Measurements from ENCODE around the gene THOC1. TPM values are rescaled to one million over a fixed set of nuclear protein-coding genes. Genes with fewer than 3 reads are reported as not detected.

The THOC1 gene
- total and polyA plus RNA-seq, 2 of the 4 experiments (the other 2 are of a cell fraction), result 13.3 to 15.8 TPM

- peaks cover 1 to 8% of the 10 kb centered on the region in 2 experiments; a peak in 2 of 4 replicates for H3K79me1 ChIP-seq (ENCODE audit: low read depth in 1 of 2, low read length in 2 of 2)
- H2AK5ac ChIP-seq (ENCODE audit: low read depth, low read length), result no peak overlapping the region
- CTCF ChIA-PET, result no interaction called here
- H2BK20ac ChIP-seq (ENCODE audit: low read depth, low read length), result no peak overlapping the region
- H3K9me3 ChIP-seq (ENCODE audit: control insufficient read depth, insufficient read depth, low read length), result peaks cover 2% of the 10 kb centered on the region; the same call in 1 of the 2 replicates
- in situ Hi-C loops (cut with MboI; ENCODE audit: low sequenced_read_pairs), result loop anchor here (10.0 kb wide), 1 partner anchor 561 kb away; no protein-coding TSS in a partner anchor
- H3K27ac ChIP-seq (ENCODE audit: insufficient read depth, low read length), result no peak overlapping the region
- no peak overlapping the region for H3K23ac ChIP-seq (ENCODE audit: low read depth, low read length)
- H3K4me1 ChIP-seq (ENCODE audit: control insufficient read depth, insufficient read depth, low read length), result peaks cover 4% of the 10 kb centered on the region
- H3K9ac ChIP-seq (ENCODE audit: low read depth, low read length), result no peak overlapping the region
- H3K36me3 ChIP-seq (ENCODE audit: control insufficient read depth, insufficient read depth, low read length), result no peaks in the 10 kb centered on the region
- no peak overlapping the region for H4K91ac ChIP-seq (ENCODE audit: insufficient read depth, low read depth, low read length)
- no peak overlapping the region for H3K14ac ChIP-seq (replicated peaks; ENCODE audit: low read depth, low read length)
- no peak overlapping the region for H3K4me3 ChIP-seq (ENCODE audit: insufficient read depth, low read depth, low read length)
- H4K20me1 ChIP-seq (ENCODE audit: insufficient read depth, low read length), result no peaks in the 10 kb centered on the region
- dilution Hi-C loops (cut with HindIII; ENCODE audit: low sequenced_read_pairs, unreplicated experiment), result no loop called here
- no peak overlapping the region for H3K4me2 ChIP-seq (ENCODE audit: low read depth, low read length)
- TF ChIP-seq BHLHE40 (IDR thresholded peaks at IDR 0.05; ENCODE audit: low read depth, low read length), result no peak
- no peak for TF ChIP-seq CTCF (conservative IDR thresholded peaks at IDR 0.05; ENCODE audit: low read depth, low read length)
- no peak for TF ChIP-seq SMC3 (IDR thresholded peaks at IDR 0.05; ENCODE audit: low read depth, low read length)
- TF ChIP-seq CEBPB (IDR thresholded peaks at IDR 0.05; ENCODE audit: low read depth, low read length), result no peak
- no peak for TF ChIP-seq RCOR1 (IDR thresholded peaks at IDR 0.05; ENCODE audit: insufficient replicate concordance, low read length)
- no peak overlapping the region for H2BK120ac ChIP-seq (ENCODE audit: low read depth, low read length)
- no peak overlapping the region for H4K5ac ChIP-seq (ENCODE audit: low read depth, low read length)
- no peaks in the 10 kb centered on the region for H3K27me3 ChIP-seq (ENCODE audit: control insufficient read depth, insufficient read depth, low read length)
- no TSS peak for BruUV-seq (replicated peaks)
- H4K8ac ChIP-seq (ENCODE audit: low read depth in 2 of 2, low read length in 2 of 2), result no peak overlapping the region
- H2AK9ac ChIP-seq (replicated peaks; ENCODE audit: low read depth, low read length, poor library complexity), result no peak overlapping the region
- H2BK15ac ChIP-seq (ENCODE audit: low read depth, low read length), result no peak overlapping the region
- POLR2A ChIA-PET (ENCODE audit: unreplicated experiment), result no interaction called here
- H2BK5ac ChIP-seq (ENCODE audit: low read depth, low read length, poor library complexity, severe bottlenecking), result no peak overlapping the region
- ATAC-seq (ENCODE audit: low read depth) (no peak), DNase-seq (no peak)
- intact Hi-C loops (cut with micrococcal nuclease), result no loop called here
- no CpG with 5 or more reads among the region's 3 CpGs for WGBS, 2 experiments (ENCODE audit: extremely low coverage in 2 of 2, insufficient read length in 1 of 2)
- no peaks in the 10 kb centered on the region for H3K9me1 ChIP-seq (ENCODE audit: insufficient read depth, low read length)
- no peak overlapping the region for H3K56ac ChIP-seq (ENCODE audit: extremely low read depth, insufficient read depth, low read length)
- no peak overlapping the region for H3K18ac ChIP-seq (ENCODE audit: low read depth, low read length)
- H2AFZ ChIP-seq (replicated peaks; ENCODE audit: low read length, poor library complexity), result no peak overlapping the region
- no peak overlapping the region for H3K4ac ChIP-seq (ENCODE audit: low read depth, low read length)
These were observed 5.7 kb upstream of the THOC1 start for GRCh38 chr18:273525-273924.
